Smooth muscle cell (in vitro differentiated cells): Measurements from ENCODE around the gene BAIAP2. TPM values are rescaled to one million over a fixed set of nuclear protein-coding genes. Genes with fewer than 3 reads are reported as not detected.

ENCODE experiments used
- DNase-seq: peaks from one replicate; lab custom pipeline; 2025; ENCODE audit not compliant: unreplicated experiment; lab: John Stamatoyannopoulos, UW
- H2AFZ ChIP-seq: fragments of 200-600 bp; sonication (generic); 2 replicates; pipeline ENCODE4 v1.6.0; 2016; ENCODE audit warnings: antibody characterized with exemption, low read depth, mild to moderate bottlenecking
- H3F3A ChIP-seq: fragments of 200-600 bp; sonication (generic); 2 replicates; pipeline ENCODE4 v1.6.0; 2017; ENCODE audit warnings: antibody characterized with exemption, low read depth
- H3K27ac ChIP-seq: fragments of 200-600 bp; sonication (generic); 2 replicates; pipeline ENCODE4 v1.5.1; 2016; ENCODE audit warnings: low read depth, mild to moderate bottlenecking
- H3K27me3 ChIP-seq: fragments of 200-600 bp; sonication (generic); 2 replicates; pipeline ENCODE4 v1.6.1; 2016; ENCODE audit warnings: low read depth, mild to moderate bottlenecking
- H3K36me3 ChIP-seq: fragments of 200-600 bp; sonication (generic); 2 replicates; pipeline ENCODE4 v1.5.1; 2016; ENCODE audit warnings: low read depth
- H3K4me1 ChIP-seq: fragments of 200-600 bp; sonication (generic); 2 replicates; pipeline ENCODE4 v1.5.1; 2016; ENCODE audit warnings: low read depth
- H3K4me2 ChIP-seq: fragments of 200-600 bp; sonication (generic); 2 replicates; pipeline ENCODE4 v1.6.0; 2016; ENCODE audit warnings: mild to moderate bottlenecking
- H3K4me3 ChIP-seq: fragments of 200-600 bp; sonication (generic); 2 replicates; pipeline ENCODE4 v1.5.1; 2016; ENCODE audit warnings: mild to moderate bottlenecking
- H3K79me2 ChIP-seq: fragments of 200-600 bp; sonication (generic); 2 replicates; pipeline ENCODE4 v1.6.0; 2016; ENCODE audit warnings: low read depth, mild to moderate bottlenecking
- H3K9ac ChIP-seq: fragments of 200-600 bp; sonication (generic); 2 replicates; pipeline ENCODE4 v1.6.0; 2016; ENCODE audit warnings: low read depth
- H3K9me3 ChIP-seq: fragments of 200-600 bp; sonication (generic); replicated peaks from 2 replicates; pipeline ENCODE4 v1.5.1; 2016; ENCODE audit warnings: low read depth
- H4K20me1 ChIP-seq: fragments of 200-600 bp; sonication (generic); 2 replicates; pipeline ENCODE4 v1.6.0; 2016; ENCODE audit warnings: low read depth
- CTCF ChIP-seq: fragments of 200-600 bp; sonication (generic); IDR thresholded peaks from 2 replicates; pipeline ENCODE4 v1.5.1; 2017; ENCODE audit warnings: borderline replicate concordance, mild to moderate bottlenecking, antibody characterized with exemption; ENCODE audit not compliant: insufficient read depth, poor library complexity, severe bottlenecking
- WGBS: methylation state at CpG from one replicate; pipeline ENCODE4 v1.1.7; 2016; ENCODE audit warnings: low lambda C conversion rate; 5-methylcytosine and 5-hydroxymethylcytosine counted together
- polyA plus RNA-seq: library from polyadenylated mRNA; unstranded; fragments of >200 nt; fragmentation: Nextera tagmentation; extraction: Ambion mirVana; gene quantifications from 2 replicates; pipeline ENCODE4 v1.2.1, GENCODE V29; 2016
- total RNA-seq: library from RNA; depleted of rRNA; stranded (reverse); fragments of >200 nt; gene quantifications from 2 replicates; pipeline ENCODE4 v1.2.3, GENCODE V29; 2014

Gene BAIAP2
- total and polyA plus RNA-seq, 2 experiments from 2014 or later = 26.6 to 41.9 TPM

- Histone ChIP-seq H2AFZ (no peak overlapping the region), H4K20me1 (no peaks in the 10 kb centered on the region), H3F3A (peaks cover 10% of the 10 kb centered on the region), H3K9ac (no peak overlapping the region), H3K36me3 (no peaks in the 10 kb centered on the region), H3K9me3 (no peaks in the 10 kb centered on the region), H3K4me1 (peaks cover 19% of the 10 kb centered on the region), H3K4me3 (no peak overlapping the region), H3K4me2 (no peak overlapping the region), H3K79me2 (no peaks in the 10 kb centered on the region), H3K27ac (no peak overlapping the region), H3K27me3 (no peaks in the 10 kb centered on the region)
- DNase-seq = no peak
- no peak for TF ChIP-seq CTCF
- WGBS = 87% methylated on average over 19 of the region's 19 CpGs
Measured at GRCh38 chr17:81021531-81022343, 13.2 kb upstream of the BAIAP2 start.

- Histone ChIP-seq H3F3A (peaks cover 10% of the 10 kb centered on the region), H3K27me3 (no peaks in the 10 kb centered on the region), H4K20me1 (no peaks in the 10 kb centered on the region), H3K27ac (no peak overlapping the region), H3K4me2 (no peak overlapping the region), H3K4me3 (no peak overlapping the region), H3K9ac (no peak overlapping the region), H2AFZ (no peak overlapping the region), H3K79me2 (no peaks in the 10 kb centered on the region), H3K4me1 (peaks cover 19% of the 10 kb centered on the region), H3K36me3 (no peaks in the 10 kb centered on the region), H3K9me3 (no peaks in the 10 kb centered on the region)
- no peak for DNase-seq
- 89% methylated on average over 4 of the region's 6 CpGs for WGBS
- TF ChIP-seq CTCF = no peak
Measured at GRCh38 chr17:81022344-81022676, 12.6 kb upstream of the BAIAP2 start.

GRCh38 chr17:81025065-81025740 is 9.7 kb upstream of the BAIAP2 start:
- H3K4me1 ChIP-seq = peaks cover 6% of the 10 kb centered on the region
- no peak overlapping the region for H3K9ac ChIP-seq
- TF ChIP-seq CTCF = no peak
- H3K9me3 ChIP-seq = no peaks in the 10 kb centered on the region
- H3K27me3 ChIP-seq = no peaks in the 10 kb centered on the region
- H2AFZ ChIP-seq = no peak overlapping the region
- no peak for DNase-seq
- H3K4me3 ChIP-seq = no peak overlapping the region
- no peaks in the 10 kb centered on the region for H4K20me1 ChIP-seq
- H3K27ac ChIP-seq = no peak overlapping the region
- H3K79me2 ChIP-seq = no peaks in the 10 kb centered on the region
- H3K36me3 ChIP-seq = no peaks in the 10 kb centered on the region
- H3K4me2 ChIP-seq = no peak overlapping the region
- H3F3A ChIP-seq = no peaks in the 10 kb centered on the region
- 71% methylated on average over 16 of the region's 16 CpGs for WGBS
